ENCODE results near the gene ERICH4.

The ERICH4 gene

DNA sequence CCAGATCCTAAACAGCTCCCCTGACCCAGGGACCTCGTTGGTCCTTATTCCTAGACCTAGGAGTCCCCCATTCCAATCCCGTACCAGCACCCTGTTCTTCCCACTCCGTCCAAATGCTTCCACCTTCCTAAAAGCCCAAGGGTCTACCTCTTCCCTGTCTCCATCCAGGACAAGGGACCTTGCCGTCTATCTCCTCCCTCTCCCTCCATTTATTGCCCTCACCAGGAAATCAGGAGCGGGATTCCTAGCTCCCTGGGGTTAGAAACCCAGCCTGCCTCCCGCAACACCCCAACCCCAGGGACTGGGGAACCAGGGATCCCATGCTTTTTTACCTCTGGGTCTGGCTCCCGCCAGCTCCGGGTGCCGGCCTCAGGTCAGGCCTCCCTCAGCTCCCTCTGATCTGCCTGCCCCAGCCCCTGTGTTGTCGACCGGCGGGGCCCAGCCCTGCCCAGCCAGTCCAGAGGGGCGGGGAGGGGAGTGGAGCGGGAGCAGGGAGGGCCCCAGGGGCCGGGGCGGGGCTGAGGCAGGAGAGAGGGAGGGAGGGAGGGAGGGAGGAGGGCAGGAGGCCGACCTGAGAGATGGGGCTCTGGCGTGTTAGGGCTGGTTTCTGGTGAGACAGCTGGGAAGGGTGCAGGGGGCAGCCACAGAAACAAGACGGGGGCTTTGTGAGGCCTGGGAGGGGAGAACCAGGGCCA is 15.9 kb upstream of the ERICH4 start, which contains the start of gene B3GNT8:
B3GNT8 (minus strand) TSS at position 423 of the 695 bp plus-strand sequence. CDS start 596 bp downstream, outside the sequence.
- Histone ChIP-seq H3K36me3 (peaks cover 30 to 60% (median 43%) of the 10 kb centered on the region in 3 donors), H3K4me1 (peaks cover 0 to 28% (median 25%) of the 10 kb centered on the region in 4 donors), H3K27ac (peak within 1 kb of the TSS; percentile 78), H3K9me3 (no peaks in the 10 kb centered on the region), H3K27me3 (no peaks in the 10 kb centered on the region), H3K4me3 (peak within 1 kb of the TSS; percentile 49 to 63)
- intact Hi-C loops (cut with DNase I; ENCODE audit: low total_unique reads) = loop anchor here (10.0 kb wide), 1 partner anchor 62 kb away; the partner anchor contains the start of gene B9D2
- TF ChIP-seq, protein P1, sequence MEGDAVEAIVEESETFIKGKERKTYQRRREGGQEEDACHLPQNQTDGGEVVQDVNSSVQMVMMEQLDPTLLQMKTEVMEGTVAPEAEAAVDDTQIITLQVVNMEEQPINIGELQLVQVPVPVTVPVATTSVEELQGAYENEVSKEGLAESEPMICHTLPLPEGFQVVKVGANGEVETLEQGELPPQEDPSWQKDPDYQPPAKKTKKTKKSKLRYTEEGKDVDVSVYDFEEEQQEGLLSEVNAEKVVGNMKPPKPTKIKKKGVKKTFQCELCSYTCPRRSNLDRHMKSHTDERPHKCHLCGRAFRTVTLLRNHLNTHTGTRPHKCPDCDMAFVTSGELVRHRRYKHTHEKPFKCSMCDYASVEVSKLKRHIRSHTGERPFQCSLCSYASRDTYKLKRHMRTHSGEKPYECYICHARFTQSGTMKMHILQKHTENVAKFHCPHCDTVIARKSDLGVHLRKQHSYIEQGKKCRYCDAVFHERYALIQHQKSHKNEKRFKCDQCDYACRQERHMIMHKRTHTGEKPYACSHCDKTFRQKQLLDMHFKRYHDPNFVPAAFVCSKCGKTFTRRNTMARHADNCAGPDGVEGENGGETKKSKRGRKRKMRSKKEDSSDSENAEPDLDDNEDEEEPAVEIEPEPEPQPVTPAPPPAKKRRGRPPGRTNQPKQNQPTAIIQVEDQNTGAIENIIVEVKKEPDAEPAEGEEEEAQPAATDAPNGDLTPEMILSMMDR (IDR thresholded peaks at IDR 0.05) = no peak
- DNase-seq = peak; percentile 89 to 92

DNA sequence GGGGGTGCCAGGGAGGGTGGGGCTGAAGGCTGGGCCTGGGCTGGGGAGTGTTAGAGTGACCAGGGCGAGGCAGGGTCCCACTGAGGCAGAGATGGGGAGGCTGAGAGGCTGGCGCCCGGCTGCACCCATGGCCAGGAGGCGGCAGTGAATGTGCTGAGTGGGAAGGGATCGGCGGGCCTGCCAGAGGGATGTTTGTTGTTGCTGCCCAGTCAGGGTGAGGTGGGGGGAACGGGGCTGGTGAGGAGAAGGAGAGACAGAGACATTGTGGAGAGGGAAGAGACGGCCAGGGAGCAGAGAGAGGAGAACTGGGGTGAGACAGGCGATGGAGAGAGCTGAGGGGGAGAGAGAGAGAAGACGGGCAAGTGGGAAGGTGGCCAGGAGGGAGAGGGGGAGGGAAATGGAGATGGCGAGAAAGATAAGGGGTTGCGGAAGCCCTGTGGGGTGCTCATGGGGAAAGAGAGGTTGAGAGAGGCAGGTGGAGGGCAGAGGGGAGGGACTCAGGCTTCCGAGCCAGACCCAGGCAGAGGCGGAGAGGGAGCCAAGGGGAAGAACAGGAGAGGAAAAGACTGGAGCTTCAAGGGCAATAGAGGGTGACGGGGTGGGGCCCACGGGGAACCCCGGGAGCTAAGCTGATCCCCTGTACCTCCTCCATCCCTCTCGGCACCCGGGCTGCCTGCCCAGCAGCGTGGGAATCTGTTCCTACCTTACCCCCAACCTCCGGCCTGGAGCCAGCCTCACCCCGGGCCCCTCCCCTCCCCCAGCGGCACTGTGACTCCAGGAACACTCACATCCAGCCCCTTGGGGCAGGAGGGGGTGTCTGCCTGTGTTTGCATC is 15.1 kb upstream of the ERICH4 start:
- peaks cover 0 to 28% (median 25%) of the 10 kb centered on the region in 4 donors for H3K4me1 ChIP-seq
- DNase-seq = peak in 1 of 2 donors; percentile 52
- no peaks in the 10 kb centered on the region for H3K9me3 ChIP-seq
- peaks cover 25 to 60% (median 43%) of the 10 kb centered on the region in 3 donors for H3K36me3 ChIP-seq
- peak overlapping the region; percentile 49 to 63 for H3K4me3 ChIP-seq
- H3K27me3 ChIP-seq = no peaks in the 10 kb centered on the region
- intact Hi-C loops (cut with DNase I; ENCODE audit: low total_unique reads) = loop anchor here (10.0 kb wide), 1 partner anchor 63 kb away; the partner anchor contains the start of gene B9D2
- TF ChIP-seq, protein P1 (IDR thresholded peaks at IDR 0.05) = no peak
- H3K27ac ChIP-seq = peak overlapping the region; percentile 78

DNA sequence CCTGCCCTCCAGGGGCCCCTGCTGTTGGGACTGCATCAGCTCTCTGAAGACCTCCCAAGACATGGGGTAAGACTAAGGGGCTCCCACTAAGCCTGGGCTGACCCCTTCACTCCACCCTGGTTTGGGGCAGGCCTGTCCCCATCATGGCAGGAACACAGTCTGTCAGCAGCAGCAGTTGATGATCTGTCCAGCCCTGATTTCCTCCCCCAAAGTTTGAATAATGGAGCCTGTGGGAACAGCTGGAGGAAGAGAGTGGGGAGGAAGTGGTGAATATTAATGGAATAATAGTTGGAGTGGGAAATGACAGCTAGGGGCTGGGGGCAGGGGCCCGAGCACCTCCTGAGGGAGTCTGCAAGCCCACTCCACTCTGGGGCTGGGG is 14.5 kb upstream of the ERICH4 start:
- H3K27me3 ChIP-seq = no peaks in the 10 kb centered on the region
- peaks cover 0 to 28% (median 25%) of the 10 kb centered on the region in 4 donors for H3K4me1 ChIP-seq
- H3K27ac ChIP-seq = peak overlapping the region; percentile 78
- peak overlapping the region; percentile 49 to 63 for H3K4me3 ChIP-seq
- TF ChIP-seq, protein P1 (IDR thresholded peaks at IDR 0.05) = no peak
- intact Hi-C loops (cut with DNase I; ENCODE audit: low total_unique reads) = loop anchor here (10.0 kb wide), 1 partner anchor 64 kb away; the partner anchor contains the start of gene B9D2
- H3K36me3 ChIP-seq = peaks cover 24 to 60% (median 43%) of the 10 kb centered on the region in 3 donors
- H3K9me3 ChIP-seq = no peaks in the 10 kb centered on the region
- DNase-seq = no peak

DNA sequence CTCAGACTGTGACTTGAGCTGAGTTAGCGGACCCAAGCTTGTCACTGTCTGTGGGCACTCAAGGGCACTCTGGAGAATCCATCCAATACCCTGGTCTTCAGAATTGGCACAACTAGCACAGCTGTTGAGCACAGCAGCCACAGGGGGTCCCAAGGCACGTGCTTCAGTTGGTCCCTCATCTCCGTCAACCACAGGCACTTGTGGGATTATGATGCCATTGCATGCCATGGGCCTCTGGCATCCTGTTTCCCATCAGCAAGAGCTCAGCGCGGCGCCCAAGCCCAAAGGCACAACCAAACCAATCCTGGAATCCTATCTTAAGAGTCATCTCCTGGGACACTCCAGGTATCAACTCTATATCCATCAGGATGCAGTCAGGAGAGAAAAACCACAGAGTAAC is 12.0 kb upstream of the ERICH4 start:
- Histone ChIP-seq H3K36me3 (peaks cover 14 to 48% (median 32%) of the 10 kb centered on the region in 3 donors), H3K4me3 (no peak overlapping the region), H3K4me1 (peaks cover 0 to 26% (median 25%) of the 10 kb centered on the region in 4 donors), H3K27me3 (no peaks in the 10 kb centered on the region), H3K9me3 (no peaks in the 10 kb centered on the region), H3K27ac (no peak overlapping the region)
- intact Hi-C loops (cut with DNase I; ENCODE audit: low total_unique reads) = no loop called here
- TF ChIP-seq, protein P1 (IDR thresholded peaks at IDR 0.05) = no peak
- DNase-seq = no peak

DNA sequence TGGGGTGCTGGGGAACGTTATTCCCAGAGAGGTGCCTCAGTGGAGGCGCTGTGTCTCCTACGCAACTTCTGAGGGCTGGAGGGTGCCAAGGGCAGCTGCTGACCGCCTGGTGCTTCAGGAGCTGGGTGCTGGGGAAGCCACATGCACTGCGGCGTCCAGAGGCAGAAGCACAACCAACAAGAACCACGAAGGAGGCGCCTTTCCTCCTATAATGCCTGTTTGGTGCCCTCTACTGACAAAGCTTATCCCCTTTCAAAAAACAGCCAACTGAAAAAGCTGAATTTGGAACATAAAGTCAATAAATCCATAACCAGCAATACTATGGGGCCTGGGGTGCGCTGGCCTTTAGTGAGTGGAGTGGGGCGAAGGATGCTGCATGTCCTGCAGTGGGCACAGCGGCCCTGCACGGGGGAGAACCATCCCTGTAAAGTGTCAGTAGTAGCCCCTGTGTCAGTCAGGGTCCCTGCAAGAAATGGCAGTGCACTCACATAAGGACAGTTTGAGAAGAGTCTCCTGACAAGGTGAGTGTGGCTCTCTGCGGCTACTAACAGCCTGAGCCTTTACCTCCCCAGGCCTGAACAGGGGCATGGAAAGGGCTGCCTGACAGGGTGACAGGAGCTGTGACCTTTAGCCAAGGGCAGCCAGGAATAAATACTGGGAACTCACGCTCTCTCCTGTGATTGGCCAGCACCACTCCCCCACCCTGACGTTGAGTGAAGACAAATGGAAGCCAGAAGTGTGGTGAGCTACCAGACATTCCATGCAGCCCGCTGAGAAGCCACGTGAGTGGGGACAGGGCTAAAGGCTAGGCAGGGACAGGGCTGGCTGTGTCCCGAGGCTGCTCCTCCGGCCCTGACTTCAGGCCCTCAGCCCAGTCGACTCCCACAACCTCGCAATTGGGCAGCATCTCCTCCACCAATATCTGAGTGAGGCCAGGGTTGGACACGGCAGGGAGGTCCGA is 11.2 kb upstream of the ERICH4 start:
- H3K4me3 ChIP-seq = no peak overlapping the region
- DNase-seq = no peak
- peaks cover 0 to 21% (median 18%) of the 10 kb centered on the region in 4 donors for H3K4me1 ChIP-seq
- no peaks in the 10 kb centered on the region for H3K9me3 ChIP-seq
- no peak overlapping the region for H3K27ac ChIP-seq
- intact Hi-C loops (cut with DNase I; ENCODE audit: low total_unique reads) = no loop called here
- peaks cover 14 to 49% (median 27%) of the 10 kb centered on the region in 3 donors for H3K36me3 ChIP-seq
- TF ChIP-seq, protein P1 (IDR thresholded peaks at IDR 0.05) = no peak
- H3K27me3 ChIP-seq = no peaks in the 10 kb centered on the region

All from tibial artery (tissue), 4 donors.